ENCODE measurements around the gene ATP13A1. TPM values are rescaled to one million over a fixed set of nuclear protein-coding genes. Genes with fewer than 3 reads are reported as not detected.

The ATP13A1 gene
- total RNA-seq, 1 experiment from 2014 or later, result 73.7 TPM

DNA sequence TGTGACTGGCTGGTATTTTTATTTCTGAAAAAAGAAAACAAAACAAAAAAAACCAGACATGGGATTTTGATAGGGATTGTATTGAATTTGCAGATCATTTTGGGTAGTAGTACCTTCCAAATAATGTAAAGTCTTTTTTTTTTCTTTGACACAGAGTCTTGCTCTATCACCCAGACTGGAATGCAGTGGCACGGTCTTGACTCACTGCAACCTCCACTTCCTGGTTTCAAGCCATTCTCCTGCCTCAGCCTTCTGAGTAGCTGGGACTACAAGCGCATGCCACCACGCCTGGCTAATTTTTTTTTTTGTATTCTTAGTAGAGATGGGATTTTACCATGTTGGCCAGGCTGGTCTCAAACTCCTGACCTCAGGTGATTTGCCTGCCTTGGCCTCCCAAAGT is 9.3 kb upstream of the ATP13A1 start:
- Histone ChIP-seq H3K4me3 (replicated peaks in 1 of 2; ENCODE audit: low read depth in 1 of 2, low read length in 2 of 2) (no peak overlapping the region), H3K9ac (ENCODE audit: low read length) (no peak overlapping the region), H2AFZ (ENCODE audit: low read depth, low read length, poor library complexity, severe bottlenecking) (no peak overlapping the region), H3K4me2 (ENCODE audit: low read length) (no peak overlapping the region), H3K4me1 (ENCODE audit: control insufficient read depth in 1 of 2, insufficient read depth in 2 of 2, low read length in 2 of 2) (peaks cover 10 to 14% of the 10 kb centered on the region in 2 experiments), H3K36me3 (ENCODE audit: control insufficient read depth in 1 of 2, insufficient read depth in 2 of 2, low read length in 2 of 2) (peaks cover 0 to 27% of the 10 kb centered on the region in 2 experiments; a peak in 1 of 4 replicates), H3K27me3 (ENCODE audit: insufficient read depth, low read length) (no peaks in the 10 kb centered on the region), H4K20me1 (ENCODE audit: insufficient read depth) (no peaks in the 10 kb centered on the region), H3K27ac (ENCODE audit: low read depth, low read length) (no peak overlapping the region), H3K79me2 (ENCODE audit: insufficient read depth, low read length) (peaks cover 60% of the 10 kb centered on the region), H3K9me3 (ENCODE audit: control insufficient read depth in 1 of 2, insufficient read depth in 1 of 2, low read depth in 1 of 2, low read length in 2 of 2) (peaks cover 3 to 8% of the 10 kb centered on the region in 2 experiments; a peak in 2 of 4 replicates), H3K9me2 (ENCODE audit: insufficient read depth) (no peaks in the 10 kb centered on the region)
- POLR2A ChIA-PET, result no interaction called here
- intact Hi-C loops (cut with micrococcal nuclease), result no loop called here
- RAD21 ChIA-PET (ENCODE audit: low non-redundant PET in 1 of 2, low total read pairs in 2 of 2, uncharacterized antibody in 2 of 2, unreplicated experiment in 2 of 2), result no interaction called here
- CTCF ChIA-PET, result no interaction called here
- ATAC-seq (no peak), DNase-seq (ENCODE audit: low read depth, low spot score) (no peak)
- BruUV-seq (replicated peaks), result no TSS peak
- TF ChIP-seq EZH2phosphoT487 (IDR thresholded peaks at IDR 0.05; ENCODE audit: borderline replicate concordance) (no peak), EGR1 (IDR thresholded peaks at IDR 0.05; ENCODE audit: low read depth) (no peak), FOSL1 (IDR thresholded peaks at IDR 0.05; ENCODE audit: low read depth) (no peak), POLR2A (IDR thresholded peaks at IDR 0.05; ENCODE audit: borderline replicate concordance, extremely low read depth, insufficient read depth, insufficient read length) (no peak), TCF7L2 (IDR thresholded peaks at IDR 0.05; ENCODE audit: borderline replicate concordance, extremely low read depth, insufficient read depth, insufficient read length) (no peak), RAD21 (IDR thresholded peaks at IDR 0.05; ENCODE audit: low read depth) (no peak), ELF1 (IDR thresholded peaks at IDR 0.05; ENCODE audit: borderline replicate concordance, low read depth) (no peak), EZH2 (IDR thresholded peaks at IDR 0.05) (no peak), SP1 (IDR thresholded peaks at IDR 0.05; ENCODE audit: low read depth) (no peak), CEBPB (IDR thresholded peaks at IDR 0.05; ENCODE audit: low read depth) (no peak), SIN3A (IDR thresholded peaks at IDR 0.05; ENCODE audit: low read depth) (no peak), JUND (IDR thresholded peaks at IDR 0.05) (no peak)
- TF ChIP-seq, protein P1, sequence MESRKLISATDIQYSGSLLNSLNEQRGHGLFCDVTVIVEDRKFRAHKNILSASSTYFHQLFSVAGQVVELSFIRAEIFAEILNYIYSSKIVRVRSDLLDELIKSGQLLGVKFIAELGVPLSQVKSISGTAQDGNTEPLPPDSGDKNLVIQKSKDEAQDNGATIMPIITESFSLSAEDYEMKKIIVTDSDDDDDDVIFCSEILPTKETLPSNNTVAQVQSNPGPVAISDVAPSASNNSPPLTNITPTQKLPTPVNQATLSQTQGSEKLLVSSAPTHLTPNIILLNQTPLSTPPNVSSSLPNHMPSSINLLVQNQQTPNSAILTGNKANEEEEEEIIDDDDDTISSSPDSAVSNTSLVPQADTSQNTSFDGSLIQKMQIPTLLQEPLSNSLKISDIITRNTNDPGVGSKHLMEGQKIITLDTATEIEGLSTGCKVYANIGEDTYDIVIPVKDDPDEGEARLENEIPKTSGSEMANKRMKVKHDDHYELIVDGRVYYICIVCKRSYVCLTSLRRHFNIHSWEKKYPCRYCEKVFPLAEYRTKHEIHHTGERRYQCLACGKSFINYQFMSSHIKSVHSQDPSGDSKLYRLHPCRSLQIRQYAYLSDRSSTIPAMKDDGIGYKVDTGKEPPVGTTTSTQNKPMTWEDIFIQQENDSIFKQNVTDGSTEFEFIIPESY (IDR thresholded peaks at IDR 0.05; ENCODE audit: extremely low read depth, insufficient replicate concordance, low read length), result no peak
- TF ChIP-seq, protein P2, sequence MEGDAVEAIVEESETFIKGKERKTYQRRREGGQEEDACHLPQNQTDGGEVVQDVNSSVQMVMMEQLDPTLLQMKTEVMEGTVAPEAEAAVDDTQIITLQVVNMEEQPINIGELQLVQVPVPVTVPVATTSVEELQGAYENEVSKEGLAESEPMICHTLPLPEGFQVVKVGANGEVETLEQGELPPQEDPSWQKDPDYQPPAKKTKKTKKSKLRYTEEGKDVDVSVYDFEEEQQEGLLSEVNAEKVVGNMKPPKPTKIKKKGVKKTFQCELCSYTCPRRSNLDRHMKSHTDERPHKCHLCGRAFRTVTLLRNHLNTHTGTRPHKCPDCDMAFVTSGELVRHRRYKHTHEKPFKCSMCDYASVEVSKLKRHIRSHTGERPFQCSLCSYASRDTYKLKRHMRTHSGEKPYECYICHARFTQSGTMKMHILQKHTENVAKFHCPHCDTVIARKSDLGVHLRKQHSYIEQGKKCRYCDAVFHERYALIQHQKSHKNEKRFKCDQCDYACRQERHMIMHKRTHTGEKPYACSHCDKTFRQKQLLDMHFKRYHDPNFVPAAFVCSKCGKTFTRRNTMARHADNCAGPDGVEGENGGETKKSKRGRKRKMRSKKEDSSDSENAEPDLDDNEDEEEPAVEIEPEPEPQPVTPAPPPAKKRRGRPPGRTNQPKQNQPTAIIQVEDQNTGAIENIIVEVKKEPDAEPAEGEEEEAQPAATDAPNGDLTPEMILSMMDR (IDR thresholded peaks at IDR 0.05 in 2 of 3, conservative IDR thresholded peaks at IDR 0.05 in 1 of 3; ENCODE audit: borderline replicate concordance in 1 of 3, insufficient read depth in 1 of 3, low read depth in 2 of 3, low read length in 2 of 3), result no peak

All from HCT116 (cell line).